ENCODE measurements around the gene ITGA3.

The ITGA3 gene

DNA sequence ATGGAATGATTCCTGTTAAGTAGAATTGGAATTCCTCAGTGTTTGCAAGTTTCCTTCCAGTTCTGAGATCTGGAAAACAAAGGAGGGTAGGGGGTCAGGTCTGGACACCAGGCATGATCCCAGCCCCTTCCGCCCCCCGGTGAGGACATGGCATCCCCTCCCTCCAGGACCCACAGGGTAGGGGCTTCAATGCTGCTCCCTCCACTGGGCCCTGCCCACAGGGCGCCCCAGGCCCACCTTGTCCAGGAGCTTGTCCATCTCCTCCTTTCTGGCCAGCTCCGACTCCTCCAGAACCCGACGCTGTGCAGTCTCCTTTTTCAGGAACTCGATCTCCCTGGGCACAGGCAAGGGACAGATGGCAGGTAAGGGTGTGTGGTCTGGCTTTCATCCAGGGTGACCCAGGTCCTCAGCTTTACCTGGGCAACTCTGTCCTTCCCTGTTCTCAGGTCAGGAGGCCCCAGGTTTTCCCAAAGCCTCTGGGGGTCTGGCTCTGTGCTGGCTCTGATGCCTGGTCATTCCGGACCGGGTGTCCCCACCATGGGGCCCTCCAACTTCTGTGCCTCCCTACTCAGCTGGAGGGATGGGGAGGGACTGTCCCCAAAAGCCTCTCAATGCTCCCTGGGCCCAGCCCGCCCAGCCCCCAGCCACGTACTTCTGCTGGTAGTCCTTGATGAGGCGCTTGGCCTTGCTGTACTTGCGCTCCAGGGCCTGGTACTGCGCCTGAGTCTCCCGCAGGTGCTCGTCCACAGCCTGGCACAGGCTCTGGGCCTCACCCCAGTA is 79.6 kb downstream of the ITGA3 start:
- no peak for DNase-seq (ENCODE audit: low read depth)
- TF ChIP-seq, protein P1, sequence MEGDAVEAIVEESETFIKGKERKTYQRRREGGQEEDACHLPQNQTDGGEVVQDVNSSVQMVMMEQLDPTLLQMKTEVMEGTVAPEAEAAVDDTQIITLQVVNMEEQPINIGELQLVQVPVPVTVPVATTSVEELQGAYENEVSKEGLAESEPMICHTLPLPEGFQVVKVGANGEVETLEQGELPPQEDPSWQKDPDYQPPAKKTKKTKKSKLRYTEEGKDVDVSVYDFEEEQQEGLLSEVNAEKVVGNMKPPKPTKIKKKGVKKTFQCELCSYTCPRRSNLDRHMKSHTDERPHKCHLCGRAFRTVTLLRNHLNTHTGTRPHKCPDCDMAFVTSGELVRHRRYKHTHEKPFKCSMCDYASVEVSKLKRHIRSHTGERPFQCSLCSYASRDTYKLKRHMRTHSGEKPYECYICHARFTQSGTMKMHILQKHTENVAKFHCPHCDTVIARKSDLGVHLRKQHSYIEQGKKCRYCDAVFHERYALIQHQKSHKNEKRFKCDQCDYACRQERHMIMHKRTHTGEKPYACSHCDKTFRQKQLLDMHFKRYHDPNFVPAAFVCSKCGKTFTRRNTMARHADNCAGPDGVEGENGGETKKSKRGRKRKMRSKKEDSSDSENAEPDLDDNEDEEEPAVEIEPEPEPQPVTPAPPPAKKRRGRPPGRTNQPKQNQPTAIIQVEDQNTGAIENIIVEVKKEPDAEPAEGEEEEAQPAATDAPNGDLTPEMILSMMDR (IDR thresholded peaks at IDR 0.05; ENCODE audit: low read depth, low read length): no peak
- TF ChIP-seq POLR2A (IDR thresholded peaks at IDR 0.05; ENCODE audit: extremely low read depth, insufficient read length): no peak
- no peak for TF ChIP-seq MYC (IDR thresholded peaks at IDR 0.05; ENCODE audit: low read depth, low read length)
- TF ChIP-seq, protein P2, sequence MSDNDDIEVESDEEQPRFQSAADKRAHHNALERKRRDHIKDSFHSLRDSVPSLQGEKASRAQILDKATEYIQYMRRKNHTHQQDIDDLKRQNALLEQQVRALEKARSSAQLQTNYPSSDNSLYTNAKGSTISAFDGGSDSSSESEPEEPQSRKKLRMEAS (IDR thresholded peaks at IDR 0.05; ENCODE audit: low read depth, low read length): no peak
- H3K4me3 ChIP-seq (ENCODE audit: low read depth, low read length): no peak overlapping the region

DNA sequence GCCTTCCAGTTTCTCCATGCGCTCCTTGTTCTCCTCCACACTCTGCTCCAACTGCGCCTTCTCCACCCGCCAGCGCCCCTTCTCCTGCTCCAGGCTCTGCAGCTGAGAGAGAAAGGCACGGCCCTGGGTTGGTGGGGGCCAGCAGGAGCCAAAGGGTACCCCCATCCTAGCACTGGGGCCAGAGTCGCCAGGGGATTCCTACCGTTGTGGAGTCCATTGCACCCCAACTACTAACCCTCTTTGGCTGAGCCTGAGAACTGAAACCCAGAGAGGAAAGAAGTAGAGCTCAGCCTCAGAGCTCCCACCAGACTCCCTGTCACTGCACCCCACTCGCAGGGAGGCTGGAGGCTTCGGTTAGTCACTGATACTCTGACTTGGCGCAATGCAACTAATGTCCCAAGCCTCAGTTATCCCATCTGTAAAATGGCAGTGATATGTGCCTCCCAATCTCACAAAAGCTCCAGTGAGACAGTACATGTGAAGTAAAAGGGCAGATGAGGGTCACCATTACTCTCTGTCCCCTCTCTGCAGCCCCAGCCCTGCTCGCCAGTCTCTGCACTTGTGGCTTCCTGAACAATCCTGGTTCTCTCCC is 80.3 kb downstream of the ITGA3 start:
- H3K4me3 ChIP-seq (ENCODE audit: low read depth, low read length): no peak overlapping the region
- DNase-seq (ENCODE audit: low read depth): no peak
- TF ChIP-seq, protein P2 (IDR thresholded peaks at IDR 0.05; ENCODE audit: low read depth, low read length): no peak
- TF ChIP-seq, protein P1 (IDR thresholded peaks at IDR 0.05; ENCODE audit: low read depth, low read length): no peak
- TF ChIP-seq POLR2A (IDR thresholded peaks at IDR 0.05; ENCODE audit: extremely low read depth, insufficient read length): no peak
- no peak for TF ChIP-seq MYC (IDR thresholded peaks at IDR 0.05; ENCODE audit: low read depth, low read length)

DNA sequence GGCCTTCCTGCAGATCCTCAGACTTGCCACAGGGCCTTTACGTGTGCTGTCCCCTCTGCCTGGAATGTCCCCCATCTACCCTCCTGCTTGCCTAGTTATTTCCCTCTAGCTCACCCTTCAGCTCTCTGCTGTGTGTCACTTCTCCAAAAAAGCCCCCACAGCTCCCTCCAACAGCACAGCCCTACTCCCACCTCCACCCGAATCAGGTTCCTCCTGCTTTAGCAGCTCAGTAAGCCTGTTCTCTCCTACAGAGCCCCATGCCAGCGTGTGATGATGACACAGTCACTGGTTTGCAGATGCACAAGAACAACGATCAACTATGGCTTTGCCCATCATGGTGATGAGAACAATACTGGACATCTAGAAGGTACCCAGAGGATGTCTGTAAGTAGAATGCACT is 81.1 kb downstream of the ITGA3 start:
- no peak for DNase-seq (ENCODE audit: low read depth)
- no peak overlapping the region for H3K4me3 ChIP-seq (ENCODE audit: low read depth, low read length)
- TF ChIP-seq MYC (IDR thresholded peaks at IDR 0.05; ENCODE audit: low read depth, low read length): no peak
- TF ChIP-seq, protein P1 (IDR thresholded peaks at IDR 0.05; ENCODE audit: low read depth, low read length): no peak
- TF ChIP-seq, protein P2 (IDR thresholded peaks at IDR 0.05; ENCODE audit: low read depth, low read length): no peak
- TF ChIP-seq POLR2A (IDR thresholded peaks at IDR 0.05; ENCODE audit: extremely low read depth, insufficient read length): no peak

DNA sequence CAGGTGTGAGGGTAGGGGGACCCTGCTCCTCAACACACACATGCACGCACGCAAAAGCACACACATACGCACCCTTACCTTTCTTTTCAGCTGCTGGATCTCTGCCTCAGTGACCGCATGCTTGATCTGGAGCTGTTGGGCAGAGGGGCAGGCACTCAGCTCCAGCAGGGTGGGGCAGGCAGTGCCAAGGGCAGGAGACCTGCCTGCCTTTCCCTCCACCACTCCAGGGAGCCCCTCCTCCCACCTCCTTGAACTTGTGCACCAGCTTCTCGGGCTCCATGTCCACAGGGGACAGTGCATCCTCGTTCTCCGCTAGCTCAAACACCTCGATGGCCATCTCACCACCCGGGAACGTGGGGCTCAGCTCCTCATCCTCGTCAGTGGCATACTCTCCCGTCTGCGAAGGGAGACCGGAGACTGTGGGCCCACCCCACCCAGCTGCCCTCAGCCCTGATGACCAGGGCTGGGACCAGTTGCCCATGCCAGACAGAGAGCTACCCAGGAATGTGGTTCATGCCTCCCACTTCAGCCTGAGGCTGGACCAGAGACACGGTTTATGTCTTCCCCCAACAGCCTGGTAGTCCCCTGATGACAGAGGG is 83.4 kb downstream of the ITGA3 start:
- no peak overlapping the region for H3K4me3 ChIP-seq (ENCODE audit: low read depth, low read length)
- TF ChIP-seq POLR2A (IDR thresholded peaks at IDR 0.05; ENCODE audit: extremely low read depth, insufficient read length): no peak
- TF ChIP-seq, protein P2 (IDR thresholded peaks at IDR 0.05; ENCODE audit: low read depth, low read length): no peak
- TF ChIP-seq, protein P1 (IDR thresholded peaks at IDR 0.05; ENCODE audit: low read depth, low read length): no peak
- TF ChIP-seq MYC (IDR thresholded peaks at IDR 0.05; ENCODE audit: low read depth, low read length): no peak
- DNase-seq (ENCODE audit: low read depth): no peak

Measured in NB4 (cell line).